HS-27A (cell line): ENCODE results near the gene VSIR.

ENCODE experiments used
- DNase-seq: peaks from one replicate; pipeline ENCODE4 v3.0.0-alpha.2; 2012; ENCODE audit warnings: low read depth, missing footprints

VSIR gene

DNA sequence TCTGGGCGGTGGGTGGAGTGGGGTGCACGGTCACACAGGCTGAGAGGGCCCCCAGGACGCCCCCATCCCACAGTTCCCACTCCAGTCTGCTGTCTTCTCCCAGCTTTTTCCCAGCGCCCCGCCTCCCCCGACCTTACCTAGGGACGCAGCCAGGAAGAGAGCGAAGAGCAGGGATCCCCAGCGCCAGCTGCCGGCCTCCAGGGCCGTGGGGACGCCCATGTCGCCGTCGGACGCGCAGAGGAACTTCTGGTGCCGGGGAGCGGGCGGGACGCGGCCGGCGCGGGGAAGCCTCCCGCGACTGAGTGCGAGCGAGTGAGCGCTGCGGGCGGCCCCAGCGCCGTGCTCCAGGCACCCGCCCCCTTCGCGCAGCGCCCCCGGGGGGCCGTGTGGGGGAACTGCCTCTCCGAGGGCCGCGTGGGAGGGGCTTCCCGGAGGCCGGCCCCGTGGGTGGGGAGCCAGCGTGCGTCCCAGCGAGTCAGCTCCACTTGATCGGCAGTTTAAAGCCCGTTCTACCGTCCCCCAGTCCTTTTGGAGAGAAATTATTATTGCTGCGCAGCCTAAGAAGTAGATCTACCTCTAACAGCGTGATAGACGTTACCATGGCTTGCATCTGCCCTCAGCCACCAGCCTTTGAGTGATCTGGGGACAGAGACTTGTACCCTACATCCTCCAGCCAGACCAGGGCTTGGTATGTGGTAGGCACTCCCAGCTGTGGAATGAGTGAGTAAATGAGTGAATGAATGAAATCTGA, at the start of gene VSIR:
VSIR (minus strand) TSS at position 300 of the 751 bp plus-strand sequence; CDS start at position 219, 81 bp downstream.
- peak; percentile 42 for DNase-seq

DNA sequence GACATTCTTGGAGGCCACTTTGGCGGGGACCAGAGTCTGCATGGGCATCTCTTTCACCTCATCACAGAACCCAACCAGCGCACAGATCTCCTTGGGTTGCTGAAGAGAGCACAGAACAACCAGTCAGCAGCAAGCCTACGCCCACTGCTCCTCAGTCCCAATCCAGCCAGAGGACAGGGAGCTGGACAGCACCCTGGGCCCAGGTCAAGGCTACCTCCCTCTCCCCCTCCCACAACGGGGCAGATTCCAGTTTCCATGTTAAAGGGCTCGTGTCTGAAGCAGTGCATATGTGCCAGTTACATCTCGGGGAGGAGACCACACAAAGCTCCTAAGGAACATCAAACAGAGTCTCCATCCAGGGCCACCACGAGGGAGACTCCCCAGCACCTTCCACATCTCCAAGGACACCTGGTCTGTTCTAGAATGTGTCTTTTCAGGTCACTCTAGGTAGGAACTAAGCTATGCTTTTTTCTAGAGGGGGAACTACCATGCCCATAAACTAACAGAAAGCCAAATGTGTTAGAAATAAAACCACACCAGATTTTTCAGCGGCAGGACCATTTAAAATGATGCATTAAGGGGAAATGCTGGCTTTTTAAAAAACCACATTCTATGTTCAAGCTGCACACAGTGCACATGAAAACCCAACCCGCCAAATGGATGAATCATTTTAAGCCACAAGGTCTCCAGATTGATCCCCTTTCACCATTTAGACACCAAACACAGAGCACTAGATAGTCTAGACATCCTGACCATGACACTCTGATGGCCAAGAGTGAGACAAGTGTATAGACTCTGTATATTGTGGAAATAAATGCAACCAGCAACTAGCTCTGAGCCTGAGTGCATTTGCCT, 48.8 kb upstream of the VSIR start:
- no peak for DNase-seq

GRCh38 chr10:71820966-71821365, 47.6 kb upstream of the VSIR start:
- DNase-seq = no peak

DNA sequence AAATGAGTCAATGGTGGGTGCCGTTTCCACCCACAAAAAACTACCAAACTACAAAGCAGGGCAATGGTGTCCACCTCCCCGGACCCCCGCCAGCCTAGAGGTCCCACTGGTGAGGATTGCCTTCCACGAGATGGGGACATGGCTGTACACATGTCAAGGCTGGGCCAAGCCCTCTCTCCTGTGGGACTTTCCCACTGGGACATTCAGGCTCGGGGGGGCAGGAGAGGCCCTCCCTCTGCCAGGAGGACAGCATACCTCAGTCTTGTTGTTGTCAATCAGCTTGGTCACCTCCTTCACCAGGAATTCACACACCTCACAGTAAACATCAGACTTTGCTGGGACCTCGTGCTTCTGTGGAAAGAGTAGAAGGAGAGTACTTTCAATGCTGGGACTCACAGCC, 46.7 kb upstream of the VSIR start:
- DNase-seq = no peak

DNA sequence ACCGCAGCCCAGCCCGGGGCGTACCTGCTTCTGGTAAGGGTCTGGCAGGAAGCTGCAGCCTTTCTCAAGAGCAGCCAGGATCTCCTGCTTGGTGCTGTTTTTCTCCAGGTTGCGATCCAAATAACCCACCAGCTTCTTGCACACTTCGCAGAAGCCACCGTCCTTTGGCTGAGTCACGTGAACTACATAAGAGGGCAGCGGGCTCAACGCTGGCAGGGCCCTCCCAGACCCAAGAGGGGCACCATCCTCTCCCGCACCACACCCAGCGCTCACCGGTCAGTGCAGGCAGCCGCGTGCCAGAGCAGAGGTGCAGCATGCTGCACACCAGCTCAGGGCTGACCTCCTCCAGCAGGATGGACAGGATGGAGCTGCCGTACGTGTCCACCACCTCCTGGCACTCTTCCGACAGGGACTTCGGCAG, 46.1 kb upstream of the VSIR start:
- no peak for DNase-seq

DNA sequence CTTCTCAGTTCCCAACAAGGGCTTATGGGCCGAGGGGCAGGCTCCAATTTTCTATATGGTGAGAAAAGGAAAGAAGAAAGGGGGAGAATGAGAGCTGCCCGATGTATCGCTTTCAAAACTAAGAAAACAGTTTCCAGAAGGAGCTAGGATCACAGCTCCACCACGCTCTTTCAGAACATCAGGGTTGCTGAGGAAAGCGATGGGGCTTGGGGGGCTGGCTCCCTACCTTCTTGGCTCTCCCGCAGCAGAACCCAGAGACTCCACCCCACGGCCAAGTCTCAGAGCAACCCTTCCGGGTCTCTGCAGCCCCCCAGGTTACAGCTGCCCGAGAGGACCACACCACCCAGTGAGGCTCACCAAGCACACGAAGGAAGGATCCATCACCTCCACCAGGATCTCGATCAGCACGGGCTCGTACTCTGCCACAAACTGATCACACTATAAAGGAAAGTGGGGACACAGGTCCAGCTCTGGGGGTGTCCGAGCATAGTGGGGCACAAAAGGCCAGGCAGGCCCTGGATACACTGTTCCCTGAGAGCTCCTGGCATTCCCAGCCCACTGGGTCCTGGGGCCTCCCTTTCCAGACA, 45.4 kb upstream of the VSIR start:
- DNase-seq = no peak

GRCh38 chr10:71817831-71818655, 44.7 kb upstream of the VSIR start:
- DNase-seq = no peak

- no peak for DNase-seq
These were observed 43.8 kb upstream of the VSIR start for GRCh38 chr10:71816936-71817618.

- DNase-seq = no peak
These were observed 43.1 kb upstream of the VSIR start for GRCh38 chr10:71816421-71816851.

DNA sequence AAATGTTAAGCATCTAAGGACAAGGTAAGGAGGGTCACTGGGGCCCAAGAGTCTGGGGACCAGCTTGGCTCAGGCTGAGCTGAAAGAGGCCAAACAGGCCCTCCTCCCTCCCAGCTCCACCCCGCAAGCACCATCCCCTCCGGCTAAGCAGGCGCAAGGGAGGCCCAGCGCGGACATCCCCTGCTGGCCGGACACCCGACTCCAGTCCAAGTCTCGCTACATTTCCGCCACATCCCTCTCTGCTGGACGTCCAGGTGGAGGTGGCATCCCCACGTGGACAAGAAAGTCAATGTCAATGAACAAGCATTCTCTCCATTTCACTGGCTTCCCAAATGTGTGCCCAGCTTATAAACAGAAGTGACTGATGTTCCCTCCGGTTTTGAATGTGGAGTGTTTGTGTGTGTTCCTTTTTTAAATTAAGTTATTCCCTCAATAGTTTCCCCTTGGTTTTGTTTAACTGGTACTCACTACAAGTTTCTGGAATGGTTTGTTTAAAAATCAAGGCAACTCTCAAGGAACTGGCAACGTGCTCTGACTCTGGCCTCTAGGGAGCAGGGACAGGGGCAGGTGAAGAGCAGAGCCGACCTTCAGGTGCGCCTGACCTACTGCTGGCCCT, 42.3 kb upstream of the VSIR start:
- no peak for DNase-seq

DNA sequence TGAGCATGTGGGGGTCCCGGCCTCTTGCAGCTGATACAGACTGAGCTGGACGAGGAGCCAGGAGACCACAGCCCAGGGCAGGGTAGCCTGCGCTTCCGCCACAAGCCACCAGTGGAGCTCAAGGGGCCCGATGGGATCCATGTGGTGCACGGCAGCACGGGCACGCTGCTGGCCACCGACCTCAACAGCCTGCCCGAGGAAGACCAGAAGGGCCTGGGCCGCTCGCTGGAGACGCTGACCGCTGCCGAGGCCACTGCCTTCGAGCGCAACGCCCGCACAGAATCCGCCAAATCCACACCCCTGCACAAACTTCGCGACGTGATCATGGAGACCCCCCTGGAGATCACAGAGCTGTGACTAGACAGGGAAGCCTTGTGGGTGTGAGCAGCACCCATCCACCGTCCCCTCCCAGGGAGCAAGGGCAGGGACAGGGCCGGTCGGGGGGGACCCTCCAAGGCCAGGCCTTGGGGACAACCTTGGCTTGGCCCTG, 41.6 kb upstream of the VSIR start:
- DNase-seq = no peak

GRCh38 chr10:71812913-71813590, 39.7 kb upstream of the VSIR start:
- DNase-seq = no peak

GRCh38 chr10:71812016-71812912, 38.9 kb upstream of the VSIR start:
- no peak for DNase-seq

GRCh38 chr10:71811351-71811750, 38.0 kb upstream of the VSIR start:
- no peak for DNase-seq

- DNase-seq = no peak
These were observed 36.9 kb upstream of the VSIR start for GRCh38 chr10:71810048-71810750.

- DNase-seq = no peak
These were observed 36.3 kb upstream of the VSIR start for GRCh38 chr10:71809628-71810027.

GRCh38 chr10:71807557-71808510, 34.5 kb upstream of the VSIR start:
- DNase-seq = no peak
